GM18861 (cell line): ENCODE measurements around the gene FRRS1L.

Experiments
- ATAC-seq: cut with Tn5 transposase; IDR thresholded peaks from one replicate; pipeline ENCODE4 v1.9.1; 2021; ENCODE audit not compliant: unreplicated experiment

Gene FRRS1L

DNA sequence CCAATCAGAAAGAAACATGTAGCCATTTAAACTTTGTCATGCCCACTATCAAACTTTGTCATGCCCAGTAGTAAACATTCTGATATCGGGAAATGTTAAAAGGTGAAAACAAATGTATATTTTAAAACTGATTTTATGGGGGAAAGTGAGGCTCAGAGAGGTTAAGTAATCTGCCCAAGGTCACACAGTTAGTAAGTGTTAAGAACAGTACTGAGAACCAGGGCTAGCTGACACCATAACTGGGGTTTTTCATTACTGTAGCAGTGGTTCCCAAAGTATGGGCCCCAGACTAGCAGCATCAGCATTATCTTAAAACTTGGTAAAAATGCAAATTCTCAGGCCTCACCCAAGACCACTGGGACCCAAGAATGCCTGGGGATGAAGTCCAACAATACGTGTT, 9.9 kb upstream of the FRRS1L start:
- no peak for ATAC-seq

DNA sequence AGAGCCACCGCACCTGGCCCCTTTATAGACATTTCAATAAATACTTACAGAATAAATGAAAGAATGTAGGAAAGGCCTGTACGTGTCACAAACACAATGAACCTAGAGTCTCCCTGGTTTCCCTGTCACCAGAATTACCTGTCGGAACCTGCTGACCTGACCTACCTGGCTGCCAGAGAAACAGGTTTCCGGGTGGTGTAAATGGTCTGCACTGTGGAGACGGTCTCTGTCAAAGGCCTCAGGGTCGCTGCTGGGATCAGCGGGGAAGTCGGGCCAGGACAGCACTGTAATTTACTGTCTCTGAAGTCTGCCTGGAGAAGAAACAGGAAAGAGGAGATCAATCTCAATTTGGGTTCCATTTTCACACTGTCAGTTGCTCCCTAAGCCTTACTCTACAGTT, 9.3 kb upstream of the FRRS1L start:
- ATAC-seq: no peak

DNA sequence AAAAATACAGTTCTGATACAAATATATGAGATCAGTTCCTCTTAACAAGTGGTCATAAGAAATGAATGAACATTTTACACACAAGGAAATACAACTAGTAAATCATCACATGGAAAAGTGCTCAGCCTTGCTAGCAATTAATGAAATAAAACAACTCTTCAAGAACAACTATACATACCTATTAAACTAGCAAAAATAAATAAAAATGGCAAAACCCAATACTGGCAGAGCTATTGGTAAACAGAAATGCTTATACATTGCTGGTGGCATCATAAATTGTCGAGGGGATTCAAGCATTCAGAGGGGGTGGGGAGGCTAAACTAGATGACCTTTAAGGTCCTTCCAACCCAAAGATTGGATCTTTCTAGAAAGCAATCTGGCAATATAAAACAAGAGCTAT, 5.9 kb upstream of the FRRS1L start:
- no peak for ATAC-seq

DNA sequence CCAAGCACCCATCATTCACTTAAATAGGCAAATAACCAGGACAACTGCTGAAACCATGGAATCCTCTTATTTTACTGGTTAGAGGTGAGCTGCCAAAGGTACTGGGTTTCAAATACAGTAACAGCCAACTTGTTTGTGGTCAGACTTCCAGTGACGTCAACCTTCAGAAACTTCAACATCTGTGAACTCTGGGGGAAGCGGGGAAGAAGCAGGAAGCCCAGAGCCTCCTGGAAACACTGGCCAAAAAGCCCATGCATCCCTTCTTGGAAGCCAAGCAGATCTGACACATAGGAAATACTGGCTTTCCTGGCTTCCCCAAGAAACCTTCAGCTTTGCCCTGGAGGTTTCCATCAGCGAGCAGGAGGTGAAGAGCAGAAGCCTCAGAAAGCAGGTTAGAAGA, 4.9 kb upstream of the FRRS1L start:
- no peak for ATAC-seq

DNA sequence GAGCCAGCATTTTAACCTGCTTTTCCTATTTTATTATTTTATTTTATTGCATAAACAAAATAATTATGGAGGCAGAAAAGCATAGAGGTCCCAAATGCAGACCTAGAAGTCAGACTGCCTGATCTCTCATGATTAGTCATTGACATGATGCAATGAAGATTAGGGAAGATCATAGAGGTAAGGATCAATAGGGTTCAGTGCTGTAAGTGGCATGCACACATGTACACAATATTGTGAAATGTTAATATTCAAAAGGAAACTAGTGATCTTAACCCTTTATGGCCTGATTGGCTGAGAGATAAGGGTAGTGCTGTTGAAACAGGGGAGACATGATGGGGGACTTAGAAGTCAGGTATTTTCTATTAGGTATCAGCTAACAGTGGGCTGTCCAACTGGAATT, 1.1 kb upstream of the FRRS1L start:
- ATAC-seq: no peak

DNA sequence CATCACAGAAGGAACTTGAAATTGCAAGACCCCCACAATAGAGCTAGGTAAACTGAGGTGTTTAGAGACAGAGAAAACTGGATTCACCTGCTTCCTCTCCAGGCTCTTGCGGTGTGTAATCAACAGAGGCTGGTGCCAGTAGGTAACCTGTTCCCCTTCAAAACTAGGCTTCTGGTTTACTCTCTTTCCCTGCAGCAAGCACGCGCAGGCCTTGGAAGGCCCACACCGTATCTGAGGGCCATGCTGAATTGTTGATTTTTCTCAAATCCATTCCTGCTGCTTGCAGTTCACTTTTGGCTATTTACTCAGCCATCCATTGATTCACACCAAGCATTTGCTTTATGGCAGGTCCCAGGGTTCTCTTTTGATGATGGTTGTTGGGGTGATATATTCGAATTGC, 667 bp upstream of the FRRS1L start:
- no peak for ATAC-seq

DNA sequence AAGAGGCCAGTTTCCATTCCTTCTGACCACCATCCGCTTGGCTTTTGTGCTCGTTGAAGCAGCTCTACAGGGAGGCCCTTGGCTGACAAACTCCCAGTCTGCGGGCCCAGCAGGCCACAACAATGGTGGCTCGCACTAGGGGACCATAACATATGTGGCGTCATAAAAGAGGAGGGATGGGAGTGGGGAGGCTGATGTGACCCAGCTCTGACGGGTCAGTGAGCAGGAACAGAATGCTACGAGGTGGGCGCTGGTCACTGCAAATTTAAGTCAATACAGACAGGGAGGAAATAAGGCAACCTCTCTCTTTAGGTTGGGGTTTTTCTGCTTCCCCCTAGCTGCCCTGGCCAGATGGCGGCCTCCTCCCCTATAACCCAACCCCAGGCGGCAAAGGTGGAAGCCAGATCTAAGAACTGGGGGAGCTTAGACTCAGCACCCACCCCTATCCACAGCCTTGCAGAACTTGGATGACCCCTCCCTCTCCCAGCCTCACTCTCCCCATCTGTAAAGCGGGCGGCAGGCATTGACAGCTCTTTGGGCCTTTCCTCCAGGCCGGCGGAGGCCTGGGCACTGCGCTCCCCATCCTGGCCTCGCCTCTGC, 778 bp downstream of the FRRS1L start:
- ATAC-seq: no peak

DNA sequence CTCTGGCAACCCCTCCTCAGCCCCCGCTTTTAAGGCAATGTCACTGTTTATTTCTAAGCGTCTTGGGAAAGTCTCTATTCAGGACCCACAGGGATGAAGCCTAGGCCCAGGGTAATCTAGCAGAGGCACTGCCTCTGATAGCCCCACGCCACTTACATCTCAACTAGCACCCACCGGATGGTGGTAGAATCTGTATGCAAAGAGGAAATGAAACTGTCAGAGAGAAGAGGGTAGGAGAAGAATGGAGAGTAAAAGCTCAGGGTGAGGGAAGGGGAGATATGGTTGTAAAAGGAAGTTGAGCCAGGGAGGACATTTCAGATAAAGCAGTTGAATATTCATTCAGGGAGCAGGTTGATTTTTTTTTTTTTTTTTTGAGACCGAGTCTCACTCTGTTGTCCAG, 3.0 kb downstream of the FRRS1L start:
- peak; percentile 93 for ATAC-seq

DNA sequence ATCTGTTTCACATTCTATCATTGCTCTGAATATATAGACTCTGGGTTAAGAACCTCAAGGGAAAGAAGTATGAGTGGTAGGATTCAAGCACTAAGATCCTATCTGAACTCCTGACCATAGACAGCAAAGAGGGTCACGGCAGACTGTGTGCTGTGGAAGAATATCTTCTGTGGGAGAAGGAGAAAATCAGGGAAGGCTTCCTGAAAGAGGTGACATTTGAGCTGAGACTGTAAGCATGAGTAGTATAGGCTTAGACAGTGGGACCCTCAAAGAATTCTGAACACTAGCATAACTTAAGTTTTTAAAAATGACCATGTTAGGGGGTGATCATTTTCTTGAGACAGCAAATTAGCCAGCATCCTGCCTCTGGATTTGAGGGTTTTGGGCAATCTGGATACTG, 3.9 kb downstream of the FRRS1L start:
- no peak for ATAC-seq

DNA sequence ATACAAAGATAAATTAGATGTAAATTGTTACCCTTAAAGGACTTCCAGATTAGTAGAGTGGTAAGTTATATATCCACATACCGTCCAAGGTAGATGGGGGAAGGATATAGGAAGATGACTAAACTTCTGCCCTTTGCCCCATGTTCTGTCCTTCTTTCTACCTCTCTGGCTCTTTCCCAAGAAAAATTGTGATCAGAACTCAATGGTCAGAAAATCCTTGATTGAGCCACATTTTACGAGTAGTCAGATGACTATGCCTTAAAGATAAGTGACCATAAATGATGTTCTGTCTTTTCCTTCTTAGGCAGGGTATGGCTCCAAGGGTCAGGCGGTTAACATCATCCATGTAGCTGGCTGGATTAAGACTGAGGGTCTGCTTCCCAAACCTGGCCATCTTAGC, 4.4 kb downstream of the FRRS1L start:
- ATAC-seq: no peak

DNA sequence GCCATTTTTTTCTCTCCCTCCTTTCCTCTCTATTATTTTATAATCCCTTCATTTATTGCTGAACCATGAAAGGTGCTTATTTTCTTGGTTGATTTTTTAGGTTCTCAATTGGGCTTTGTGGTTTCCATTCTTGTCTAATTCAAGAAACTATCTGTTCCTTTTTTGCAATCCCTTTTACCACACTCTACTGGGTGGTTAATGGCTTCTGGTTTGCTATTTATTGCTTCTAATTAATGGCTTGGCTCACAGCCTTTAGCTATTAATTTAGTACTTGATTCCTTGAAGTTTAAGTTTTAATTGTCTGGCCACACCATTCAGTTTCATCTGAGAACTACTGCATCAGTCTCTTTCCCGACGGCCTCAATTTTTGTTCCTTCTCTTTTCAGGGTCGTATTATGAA, 5.6 kb downstream of the FRRS1L start:
- no peak for ATAC-seq

DNA sequence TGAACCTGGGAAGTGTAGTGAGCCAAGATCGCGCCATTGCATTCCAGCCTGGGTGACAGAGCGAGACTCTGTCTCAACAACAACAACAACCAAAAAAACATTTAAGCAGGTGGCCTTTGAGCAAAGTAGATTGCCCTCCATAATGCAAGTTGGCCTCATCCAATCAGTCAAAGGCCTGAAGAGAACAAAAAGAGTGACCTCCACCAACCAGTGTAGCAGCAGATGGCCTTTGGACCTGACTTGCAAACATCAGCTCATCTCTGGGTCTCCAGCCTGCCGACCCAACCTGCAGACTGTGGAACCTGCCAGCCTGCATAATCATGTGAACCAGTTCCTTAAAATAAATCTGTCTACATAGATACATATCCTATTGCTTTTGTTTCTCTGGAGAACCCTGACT, 7.5 kb downstream of the FRRS1L start:
- ATAC-seq: no peak

DNA sequence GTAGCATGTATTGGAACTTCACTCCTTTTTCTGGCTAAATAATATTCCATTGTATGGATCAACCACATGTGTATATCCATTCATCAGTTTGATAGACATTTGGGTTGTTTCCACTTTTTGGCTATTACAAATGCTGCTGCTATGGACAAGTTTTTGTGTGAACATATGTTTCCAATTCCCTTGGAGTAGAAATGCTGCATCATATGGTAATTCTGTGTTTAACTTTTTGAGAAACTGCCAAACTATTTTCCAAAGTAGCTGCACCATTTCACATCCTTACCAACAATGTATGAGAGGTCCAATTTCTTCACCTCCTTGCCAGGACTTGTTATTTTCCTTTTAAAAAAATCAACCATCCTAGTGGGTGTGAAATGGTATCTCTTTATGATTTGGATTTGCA, 8.4 kb downstream of the FRRS1L start:
- ATAC-seq: no peak

DNA sequence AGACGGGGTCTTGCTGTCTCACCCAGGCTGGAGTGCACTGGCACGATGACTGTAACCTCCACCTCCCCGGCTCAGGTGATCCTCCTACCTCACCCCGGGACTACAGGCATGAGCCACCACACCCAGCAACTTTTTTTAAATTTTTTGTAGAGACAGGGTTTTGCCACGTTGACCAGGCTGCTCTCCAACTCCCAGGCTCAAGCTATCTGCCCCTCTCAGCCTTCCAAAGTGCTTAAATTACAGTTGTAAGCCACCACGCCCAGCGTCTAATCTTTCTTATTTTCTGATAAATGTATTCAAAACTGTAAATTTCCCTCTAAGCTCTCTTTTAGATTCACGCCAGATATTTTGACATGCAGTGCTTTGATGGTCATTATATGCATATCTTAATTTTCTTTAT, 10.3 kb downstream of the FRRS1L start:
- ATAC-seq: no peak

DNA sequence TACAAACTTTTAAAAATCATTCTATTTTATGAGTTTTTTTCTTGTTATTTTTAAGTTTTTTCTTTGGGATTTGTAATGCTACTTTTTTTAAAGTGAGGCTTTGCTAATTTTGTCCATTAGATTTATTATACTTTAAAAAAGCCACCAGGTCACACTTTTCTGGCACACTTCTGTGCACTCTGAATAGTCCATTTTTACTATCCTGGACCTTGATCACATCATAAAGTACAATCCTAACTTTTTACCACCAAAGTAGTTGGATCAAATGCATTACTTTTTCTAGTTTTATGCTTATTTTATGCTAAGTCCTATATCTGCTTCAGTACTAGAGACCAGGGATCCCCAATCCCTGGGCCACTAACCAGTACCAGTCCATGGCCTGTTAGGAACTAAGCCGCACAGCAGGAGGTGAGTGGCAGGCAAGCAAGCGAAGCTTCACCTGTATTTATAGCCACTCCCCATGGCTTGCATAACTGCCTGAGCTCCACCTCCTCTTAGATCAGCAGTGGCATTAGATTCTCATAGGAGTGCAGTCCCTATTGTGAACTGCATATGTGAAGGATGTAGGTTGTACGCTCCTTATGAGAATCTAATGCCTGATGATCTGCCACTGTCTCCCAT, 16.0 kb downstream of the FRRS1L start:
- ATAC-seq: no peak

DNA sequence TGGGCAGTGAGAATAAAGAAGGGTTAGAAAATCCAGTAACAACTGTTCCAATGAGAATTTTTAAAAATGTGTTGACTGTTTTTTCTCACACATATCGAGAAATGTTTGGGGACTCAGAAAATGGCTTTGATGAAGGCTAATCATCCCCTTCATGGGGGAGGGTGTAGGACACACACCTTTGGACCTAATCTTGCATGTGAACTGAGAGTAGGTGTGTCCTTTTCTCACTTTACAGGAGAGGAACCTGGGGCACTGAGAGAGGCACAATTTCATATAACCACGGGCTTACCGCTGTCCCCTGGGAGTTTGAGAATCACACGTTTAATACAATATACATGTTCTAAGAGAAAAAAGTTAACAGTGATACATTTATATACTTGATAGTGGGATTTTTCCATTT, 17.3 kb downstream of the FRRS1L start:
- no peak for ATAC-seq

DNA sequence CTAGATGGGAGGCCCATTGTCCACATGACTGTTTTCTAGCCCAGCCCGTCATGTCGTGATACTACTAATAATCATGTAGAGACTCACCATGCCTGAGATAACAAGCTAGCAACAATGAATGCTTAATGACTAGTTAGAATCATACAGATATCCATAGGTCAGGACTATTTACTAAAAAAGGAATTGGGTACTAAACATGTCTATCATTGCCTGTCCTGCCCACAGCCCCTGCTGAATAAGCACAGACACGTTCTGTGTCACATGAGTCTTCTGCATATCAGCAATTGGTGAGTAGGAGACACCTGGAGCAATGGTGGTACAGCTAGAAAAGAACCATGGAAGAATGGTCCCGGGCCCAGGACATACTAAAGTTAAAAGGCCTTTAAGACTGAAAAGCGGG, 18.0 kb downstream of the FRRS1L start:
- ATAC-seq: no peak

DNA sequence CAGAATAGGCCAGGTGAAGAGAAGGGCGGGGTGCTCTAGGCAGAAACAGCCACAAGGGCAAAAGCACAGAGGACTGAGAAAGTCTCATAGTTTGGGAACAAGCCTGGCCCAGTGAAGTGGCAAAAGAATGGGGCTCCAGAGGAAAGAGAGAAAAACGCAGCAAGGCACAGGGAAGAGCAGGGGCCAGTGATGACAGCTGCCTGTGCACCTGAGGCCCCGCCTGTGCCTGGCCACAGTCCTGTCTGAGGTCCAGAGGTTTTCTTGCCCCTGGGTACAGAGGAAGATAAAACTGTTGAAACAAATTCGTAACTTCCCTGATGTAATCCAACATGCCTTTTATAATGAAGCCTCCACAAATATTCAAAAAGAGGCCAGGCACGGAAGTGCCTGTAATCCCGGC, 22.0 kb downstream of the FRRS1L start:
- no peak for ATAC-seq

DNA sequence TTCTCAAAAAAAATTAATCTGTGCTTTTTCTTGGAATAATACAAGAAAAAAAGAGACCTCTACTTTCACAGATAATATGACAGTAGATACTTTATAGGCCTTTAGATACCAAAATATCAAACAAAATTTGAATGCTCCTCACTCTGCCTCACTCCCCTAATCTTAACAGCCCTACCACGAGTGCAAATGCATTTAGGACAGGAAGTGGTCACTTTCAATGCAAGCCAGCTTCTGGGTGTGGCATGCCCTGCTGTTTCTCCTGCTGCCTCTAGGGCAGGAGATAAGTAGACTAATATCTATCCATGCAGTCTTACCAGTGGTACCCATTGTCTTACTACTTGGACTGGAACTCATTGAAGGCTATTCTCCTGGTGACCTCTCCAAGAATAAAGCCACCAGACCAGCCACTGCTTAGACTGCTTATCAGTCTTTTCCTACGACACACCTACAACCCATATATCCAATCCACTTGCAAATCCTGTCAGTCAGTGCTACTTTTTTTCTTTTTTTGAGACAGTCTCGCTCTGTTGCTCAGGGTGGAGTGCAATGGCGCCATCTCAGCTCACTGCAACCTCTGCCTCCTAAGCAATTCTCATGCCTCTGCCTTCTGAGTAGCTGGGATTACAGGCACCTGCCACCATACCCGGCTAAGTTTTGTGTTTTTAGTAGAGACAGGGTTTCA, 23.0 kb downstream of the FRRS1L start:
- ATAC-seq: peak; percentile 97

DNA sequence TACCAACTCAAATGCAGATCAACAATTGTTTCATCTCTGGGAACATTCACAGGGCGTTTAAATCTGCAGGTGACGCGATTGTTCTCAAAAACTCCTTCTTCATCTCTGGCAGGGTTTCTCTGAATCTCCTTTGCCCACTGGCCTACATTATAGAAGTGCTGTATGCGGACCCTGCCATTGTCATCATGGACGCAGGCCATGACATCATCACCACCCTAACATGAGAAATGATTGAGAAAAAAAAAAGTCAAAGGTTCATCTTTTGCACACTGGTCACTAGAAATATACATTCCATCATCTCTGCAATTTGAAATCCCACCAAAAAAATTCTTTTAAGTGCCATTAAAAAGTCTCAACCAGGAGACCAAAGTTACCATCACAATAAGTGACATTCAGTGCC, 25.7 kb downstream of the FRRS1L start:
- no peak for ATAC-seq

DNA sequence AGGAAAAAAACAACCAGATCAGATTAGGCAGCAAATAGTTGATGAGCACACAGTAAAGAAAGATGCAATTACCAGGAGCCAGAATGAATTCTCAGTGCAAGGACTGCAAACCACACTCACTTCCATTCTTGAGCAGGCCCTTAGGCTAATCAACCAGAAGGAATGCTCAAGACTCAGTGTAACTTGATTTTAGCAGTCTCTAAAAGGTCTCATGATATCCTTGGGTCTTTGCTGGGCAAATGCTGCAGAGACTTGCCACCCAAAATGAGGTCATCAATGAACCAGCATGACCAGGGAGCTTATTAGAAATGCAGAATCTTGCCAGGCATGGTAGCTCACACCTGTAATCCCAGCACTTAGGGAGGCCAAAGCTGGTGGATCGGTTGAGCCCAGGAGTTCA, 27.2 kb downstream of the FRRS1L start:
- ATAC-seq: no peak

DNA sequence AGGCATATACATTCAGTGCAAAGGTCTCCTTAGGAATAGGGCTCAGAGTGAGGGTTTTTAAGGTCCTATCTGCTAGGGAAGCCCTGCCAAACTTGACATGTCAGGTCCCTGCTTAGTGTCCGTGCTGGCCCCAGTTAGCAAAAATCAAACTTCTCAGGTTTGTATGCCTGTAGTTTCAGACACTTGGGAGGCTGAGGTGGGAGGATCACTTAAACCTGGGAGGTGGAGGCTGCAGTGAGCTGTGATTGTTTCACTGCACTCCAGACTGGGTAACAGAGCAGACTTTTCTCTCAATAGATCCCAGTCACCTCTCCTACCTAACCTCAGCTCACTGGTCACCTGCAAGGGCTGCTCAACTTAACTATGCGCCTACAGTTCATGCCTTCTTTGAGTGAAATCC, 28.6 kb downstream of the FRRS1L start:
- ATAC-seq: no peak

DNA sequence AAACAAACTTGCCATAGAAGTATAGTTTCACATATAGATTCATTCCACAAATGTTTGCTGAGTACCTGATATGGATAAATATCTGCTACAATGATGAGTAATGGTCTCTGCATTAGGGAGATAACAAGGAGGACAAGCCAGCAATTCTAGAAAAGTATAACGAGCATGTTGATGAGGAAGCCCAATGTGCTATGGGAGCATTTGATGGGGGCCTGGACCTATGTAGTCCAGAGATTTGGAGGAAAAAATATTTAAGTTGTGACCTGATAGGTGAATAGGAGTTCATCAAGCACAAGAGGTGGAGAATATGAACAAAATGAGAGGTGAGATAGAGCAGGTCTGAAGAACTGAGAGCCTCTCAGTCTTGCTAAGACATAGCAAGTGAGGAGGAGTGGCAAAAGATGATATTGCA, 32.9 kb downstream of the FRRS1L start:
- no peak for ATAC-seq
